Mucosa of descending colon (tissue), 3 donors: ENCODE results near the gene CADPS2. TPM values are rescaled to one million over a fixed set of nuclear protein-coding genes. Genes with fewer than 3 reads are reported as not detected.

Source experiments
- ATAC-seq: fragments of 200-7000 bp; cut with Tn5 transposase; one replicate; pipeline ENCODE4 v1.9.1; 2020; ENCODE audit warnings: mild to moderate bottlenecking, moderate library complexity
- DNase-seq, 3 donors: peaks; one replicate each; pipeline ENCODE4 v3.0.0-alpha.2; 2020
- H3K36me3 ChIP-seq: fragments of 200-600 bp; one replicate; pipeline ENCODE4 v1.8.0; 2021; ENCODE audit warnings: low read depth, mild to moderate bottlenecking
- H3K4me1 ChIP-seq: fragments of 200-600 bp; one replicate; pipeline ENCODE4 v1.8.0; 2021; ENCODE audit warnings: low read depth, mild to moderate bottlenecking
- H3K4me3 ChIP-seq: fragments of 200-600 bp; one replicate; pipeline ENCODE4 v1.8.0; 2021; ENCODE audit warnings: mild to moderate bottlenecking
- H3K9me3 ChIP-seq: fragments of 200-600 bp; one replicate; pipeline ENCODE4 v1.8.0; 2021; ENCODE audit warnings: mild to moderate bottlenecking
- CTCF ChIP-seq: fragments of 200-600 bp; IDR thresholded peaks from one replicate; pipeline ENCODE4 v1.8.0; 2022; ENCODE audit warnings: antibody characterized with exemption, mild to moderate bottlenecking
- intact Hi-C, 2 donors: fragments of 100-400 bp; cut with DNase I in 1 of 2; cut with micrococcal nuclease in 1 of 2; formaldehyde crosslinking; loops; one replicate each; pipeline versions ENCODE4 v1.11.0 to v1.11.1; 2022; cut with DNase I, micrococcal nuclease
- total RNA-seq, 3 donors: library from RNA; stranded (reverse); fragmentation: NEBNext Ultra II Directional in 2 of 3; extraction: Animal tissue kit (Norgen Biotek cat#: 25700) in 2 of 3; gene quantifications; one replicate each; pipeline versions ENCODE4 v1.2.1 to v1.2.4, GENCODE V29; 2021 to 2023
- donor health status: DM: no; HTN: no; CAD: no; lungs with moderate emphysema.
- donor health status: DM: no; HTN: no; CAD: no.
- donor health status: DM: no; HTN: yes; CAD: no.

The CADPS2 gene
- total RNA-seq, 3 donors from 2014 or later, result 11.3 to 12.7 (median 11.7) TPM

- no peak for TF ChIP-seq CTCF
- no peaks in the 10 kb centered on the region for H3K9me3 ChIP-seq
- no peak for ATAC-seq
- H3K4me3 ChIP-seq, result no peak overlapping the region
- intact Hi-C loops, result no loop called here
- H3K4me1 ChIP-seq, result no peaks in the 10 kb centered on the region
- no peaks in the 10 kb centered on the region for H3K36me3 ChIP-seq
- no peak for DNase-seq
Observed at GRCh38 chr7:122902751-122903495, 16.7 kb upstream of the CADPS2 start.

- Histone ChIP-seq H3K4me1 (no peaks in the 10 kb centered on the region), H3K9me3 (no peaks in the 10 kb centered on the region), H3K36me3 (no peaks in the 10 kb centered on the region), H3K4me3 (no peak overlapping the region)
- intact Hi-C loops, result no loop called here
- no peak for TF ChIP-seq CTCF
- DNase-seq, result no peak
- no peak for ATAC-seq
Observed at GRCh38 chr7:122901250-122901649, 15.0 kb upstream of the CADPS2 start.

GRCh38 chr7:122896509-122896908 is 10.2 kb upstream of the CADPS2 start:
- intact Hi-C loops, result no loop called here
- Histone ChIP-seq H3K36me3 (no peaks in the 10 kb centered on the region), H3K4me3 (no peak overlapping the region), H3K9me3 (no peaks in the 10 kb centered on the region), H3K4me1 (no peaks in the 10 kb centered on the region)
- no peak for TF ChIP-seq CTCF
- DNase-seq (no peak), ATAC-seq (no peak)

- no peak for TF ChIP-seq CTCF
- Histone ChIP-seq H3K4me3 (no peak overlapping the region), H3K9me3 (no peaks in the 10 kb centered on the region), H3K36me3 (no peaks in the 10 kb centered on the region), H3K4me1 (no peaks in the 10 kb centered on the region)
- DNase-seq, result no peak
- intact Hi-C loops, result no loop called here
- no peak for ATAC-seq
Observed at GRCh38 chr7:122893486-122893885, 7.2 kb upstream of the CADPS2 start.

- H3K4me1 ChIP-seq, result peaks cover 3% of the 10 kb centered on the region
- H3K36me3 ChIP-seq, result no peaks in the 10 kb centered on the region
- intact Hi-C loops, result no loop called here
- H3K9me3 ChIP-seq, result no peaks in the 10 kb centered on the region
- no peak for DNase-seq
- ATAC-seq, result no peak
- H3K4me3 ChIP-seq, result no peak overlapping the region
- TF ChIP-seq CTCF, result no peak
Observed at GRCh38 chr7:122889116-122889515, 2.9 kb upstream of the CADPS2 start.
